Panc1 (cell line): ENCODE data around the gene PROS1.

Experiments used
- CTCF ChIP-seq: fragments of 450-650 bp; IDR thresholded peaks from 2 replicates; pipeline ENCODE4 v1.5.1; 2017; ENCODE audit warnings: mild to moderate bottlenecking
- POLR2AphosphoS5 ChIP-seq: IDR thresholded peaks from 2 replicates; pipeline ENCODE4 v1.6.1; 2012; ENCODE audit warnings: mild to moderate bottlenecking, low read depth, low read length, moderate library complexity
- REST ChIP-seq, 2 experiments: IDR thresholded peaks; 2 replicates each; pipeline ENCODE4 v1.6.1; 2011 to 2012; ENCODE audit warnings: low read depth in 2 of 2, control low read depth in 1 of 2, low read length in 1 of 2, mild to moderate bottlenecking in 1 of 2, moderate library complexity in 1 of 2; ENCODE audit not compliant: insufficient read depth in 1 of 2
- SIN3A ChIP-seq: IDR thresholded peaks from 2 replicates; pipeline ENCODE4 v1.6.1; 2012; ENCODE audit warnings: low read depth, mild to moderate bottlenecking, low read length, moderate library complexity, borderline replicate concordance; ENCODE audit not compliant: insufficient read depth
- TCF7L2 ChIP-seq: IDR thresholded peaks from 2 replicates; pipeline ENCODE4 v1.6.1; 2011; ENCODE audit warnings: mild to moderate bottlenecking, low read depth, low read length, inconsistent platforms

GRCh38 chr3:93969443-93969842, 4.3 kb downstream of the PROS1 start:
- TF ChIP-seq CTCF (no peak), REST (IDR thresholded peaks at IDR 0.05; ENCODE audit: insufficient read depth in 1 of 2, low read depth in 2 of 2, low read length in 1 of 2) (no peak), POLR2AphosphoS5 (no peak), SIN3A (no peak), TCF7L2 (no peak)
